ENCODE measurements around the gene RNF144B.

DNA sequence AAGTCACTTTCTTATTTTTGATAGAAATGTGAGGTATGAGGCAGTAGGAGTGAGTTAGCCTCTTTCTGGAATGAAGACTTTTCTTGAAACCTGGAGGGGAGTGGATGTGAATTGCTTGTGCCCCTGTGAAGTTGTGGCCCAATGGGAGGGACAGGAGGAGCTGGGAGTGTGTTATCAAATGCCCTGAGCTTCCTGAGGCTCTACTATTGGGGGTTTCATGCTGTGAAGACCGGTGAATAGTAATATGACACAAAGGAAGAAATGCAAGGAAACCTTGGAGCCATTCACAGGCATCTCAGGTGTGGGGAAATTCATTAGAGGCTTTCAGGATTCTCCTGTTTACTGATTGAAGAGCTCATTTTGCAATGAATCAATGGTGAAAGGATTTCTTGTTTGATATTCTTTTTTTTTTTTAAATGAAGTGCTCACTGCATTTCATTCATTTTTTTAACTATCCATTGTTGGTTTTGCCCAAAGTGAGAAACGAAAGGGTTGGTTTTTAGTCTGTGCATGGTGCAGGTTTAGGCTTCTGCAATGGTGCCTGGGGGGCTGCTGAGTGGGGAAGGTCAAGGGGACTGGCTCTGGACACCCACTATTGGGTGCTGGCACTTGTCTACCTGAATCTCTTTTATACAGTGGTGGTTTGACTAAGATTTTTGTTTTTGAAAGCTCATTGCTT is 8.2 kb downstream of the RNF144B start:
- TF ChIP-seq EZH2 (IDR thresholded peaks at IDR 0.05; ENCODE audit: borderline replicate concordance, control insufficient read depth, low read depth, low read length) (no peak), ETV6 (conservative IDR thresholded peaks at IDR 0.05 in 1 of 2, IDR thresholded peaks at IDR 0.05 in 1 of 2; ENCODE audit: borderline replicate concordance in 1 of 2, low read depth in 1 of 2) (no peak), FOXK2 (IDR thresholded peaks at IDR 0.05) (no peak), SIN3A (IDR thresholded peaks at IDR 0.05; ENCODE audit: low read depth, low read length) (no peak), CHD2 (IDR thresholded peaks at IDR 0.05; ENCODE audit: borderline replicate concordance, low read depth, low read length) (no peak), POLR2A (IDR thresholded peaks at IDR 0.05; ENCODE audit: low read depth, low read length) (no peak), KAT2A (conservative IDR thresholded peaks at IDR 0.05; ENCODE audit: control insufficient read depth, low read depth, low read length) (no peak), YY1 (IDR thresholded peaks at IDR 0.05; ENCODE audit: low read depth, low read length) (no peak), EP300 (IDR thresholded peaks at IDR 0.05; ENCODE audit: borderline replicate concordance in 1 of 2, control insufficient read depth in 1 of 2, low read depth in 2 of 2, low read length in 2 of 2) (no peak), RAD51 (IDR thresholded peaks at IDR 0.05) (no peak), NFIC (IDR thresholded peaks at IDR 0.05; ENCODE audit: low read depth, low read length) (no peak)
- TF ChIP-seq, protein P1, sequence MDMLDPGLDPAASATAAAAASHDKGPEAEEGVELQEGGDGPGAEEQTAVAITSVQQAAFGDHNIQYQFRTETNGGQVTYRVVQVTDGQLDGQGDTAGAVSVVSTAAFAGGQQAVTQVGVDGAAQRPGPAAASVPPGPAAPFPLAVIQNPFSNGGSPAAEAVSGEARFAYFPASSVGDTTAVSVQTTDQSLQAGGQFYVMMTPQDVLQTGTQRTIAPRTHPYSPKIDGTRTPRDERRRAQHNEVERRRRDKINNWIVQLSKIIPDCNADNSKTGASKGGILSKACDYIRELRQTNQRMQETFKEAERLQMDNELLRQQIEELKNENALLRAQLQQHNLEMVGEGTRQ (IDR thresholded peaks at IDR 0.05; ENCODE audit: borderline replicate concordance, low read depth, low read length), result no peak
- TF ChIP-seq, protein P2, sequence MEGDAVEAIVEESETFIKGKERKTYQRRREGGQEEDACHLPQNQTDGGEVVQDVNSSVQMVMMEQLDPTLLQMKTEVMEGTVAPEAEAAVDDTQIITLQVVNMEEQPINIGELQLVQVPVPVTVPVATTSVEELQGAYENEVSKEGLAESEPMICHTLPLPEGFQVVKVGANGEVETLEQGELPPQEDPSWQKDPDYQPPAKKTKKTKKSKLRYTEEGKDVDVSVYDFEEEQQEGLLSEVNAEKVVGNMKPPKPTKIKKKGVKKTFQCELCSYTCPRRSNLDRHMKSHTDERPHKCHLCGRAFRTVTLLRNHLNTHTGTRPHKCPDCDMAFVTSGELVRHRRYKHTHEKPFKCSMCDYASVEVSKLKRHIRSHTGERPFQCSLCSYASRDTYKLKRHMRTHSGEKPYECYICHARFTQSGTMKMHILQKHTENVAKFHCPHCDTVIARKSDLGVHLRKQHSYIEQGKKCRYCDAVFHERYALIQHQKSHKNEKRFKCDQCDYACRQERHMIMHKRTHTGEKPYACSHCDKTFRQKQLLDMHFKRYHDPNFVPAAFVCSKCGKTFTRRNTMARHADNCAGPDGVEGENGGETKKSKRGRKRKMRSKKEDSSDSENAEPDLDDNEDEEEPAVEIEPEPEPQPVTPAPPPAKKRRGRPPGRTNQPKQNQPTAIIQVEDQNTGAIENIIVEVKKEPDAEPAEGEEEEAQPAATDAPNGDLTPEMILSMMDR (IDR thresholded peaks at IDR 0.05 in 2 of 3, conservative IDR thresholded peaks at IDR 0.05 in 1 of 3; ENCODE audit: control insufficient read depth in 2 of 3, extremely low read depth in 1 of 3, insufficient read depth in 1 of 3, low read depth in 3 of 3, low read length in 3 of 3), result no peak
